ENCODE measurements around the gene VPS54. TPM values are rescaled to one million over a fixed set of nuclear protein-coding genes. Genes with fewer than 3 reads are reported as not detected.

VPS54 gene
- polyA plus RNA-seq, 3 donors: 11.4 to 17.3 (median 11.5) TPM

- no peaks in the 10 kb centered on the region for H3K36me3 Mint-ChIP-seq
- DNase-seq: no peak
- no peaks in the 10 kb centered on the region for H3K27me3 ChIP-seq (ENCODE audit: control insufficient read depth in 2 of 2, insufficient read depth in 2 of 2, low read length in 2 of 2)
- H3K4me3 Mint-ChIP-seq: no peak overlapping the region
- no peak overlapping the region for H3K9ac ChIP-seq (ENCODE audit: insufficient read depth, low read length, poor library complexity, severe bottlenecking)
- H3K4me3 ChIP-seq (replicated peaks in 1 of 3; ENCODE audit: low read depth in 2 of 3, low read length in 3 of 3): no peak overlapping the region
- TF ChIP-seq, protein P1, sequence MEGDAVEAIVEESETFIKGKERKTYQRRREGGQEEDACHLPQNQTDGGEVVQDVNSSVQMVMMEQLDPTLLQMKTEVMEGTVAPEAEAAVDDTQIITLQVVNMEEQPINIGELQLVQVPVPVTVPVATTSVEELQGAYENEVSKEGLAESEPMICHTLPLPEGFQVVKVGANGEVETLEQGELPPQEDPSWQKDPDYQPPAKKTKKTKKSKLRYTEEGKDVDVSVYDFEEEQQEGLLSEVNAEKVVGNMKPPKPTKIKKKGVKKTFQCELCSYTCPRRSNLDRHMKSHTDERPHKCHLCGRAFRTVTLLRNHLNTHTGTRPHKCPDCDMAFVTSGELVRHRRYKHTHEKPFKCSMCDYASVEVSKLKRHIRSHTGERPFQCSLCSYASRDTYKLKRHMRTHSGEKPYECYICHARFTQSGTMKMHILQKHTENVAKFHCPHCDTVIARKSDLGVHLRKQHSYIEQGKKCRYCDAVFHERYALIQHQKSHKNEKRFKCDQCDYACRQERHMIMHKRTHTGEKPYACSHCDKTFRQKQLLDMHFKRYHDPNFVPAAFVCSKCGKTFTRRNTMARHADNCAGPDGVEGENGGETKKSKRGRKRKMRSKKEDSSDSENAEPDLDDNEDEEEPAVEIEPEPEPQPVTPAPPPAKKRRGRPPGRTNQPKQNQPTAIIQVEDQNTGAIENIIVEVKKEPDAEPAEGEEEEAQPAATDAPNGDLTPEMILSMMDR (IDR thresholded peaks at IDR 0.05): no peak
- no peak overlapping the region for H3K27ac Mint-ChIP-seq
- no peaks in the 10 kb centered on the region for H3K36me3 ChIP-seq (replicated peaks in 1 of 2; ENCODE audit: control insufficient read depth in 1 of 2, insufficient read depth in 2 of 2, low read length in 2 of 2)
- H3K4me1 Mint-ChIP-seq: peaks cover 18% of the 10 kb centered on the region
- no peak overlapping the region for H2AFZ ChIP-seq (ENCODE audit: insufficient read depth, low read depth, low read length, poor library complexity, severe bottlenecking)
- H3K4me1 ChIP-seq (ENCODE audit: control insufficient read depth in 1 of 2, insufficient read depth in 2 of 2, low read length in 2 of 2): peaks cover 6 to 10% of the 10 kb centered on the region in 2 donors
- H3K79me2 ChIP-seq (ENCODE audit: insufficient read depth, low read length): peaks cover 4% of the 10 kb centered on the region
- H3K9me3 ChIP-seq (replicated peaks in 1 of 2; ENCODE audit: control insufficient read depth in 1 of 2, insufficient read depth in 1 of 2, low read length in 2 of 2): no peaks in the 10 kb centered on the region
- no peak overlapping the region for H3K4me2 ChIP-seq (replicated peaks; ENCODE audit: extremely low read depth, low read length, poor library complexity, severe bottlenecking)
- H3K27ac ChIP-seq (ENCODE audit: low read depth in 1 of 2, low read length in 2 of 2): no peak overlapping the region
- H3K27me3 Mint-ChIP-seq (ENCODE audit: low read depth in 3 of 3): no peaks in the 10 kb centered on the region
- H4K20me1 ChIP-seq (ENCODE audit: insufficient read depth, low read length): no peaks in the 10 kb centered on the region
- intact Hi-C loops (cut with micrococcal nuclease): no loop called here
- 63% methylated on average over 2 of the region's 4 CpGs for WGBS (ENCODE audit: insufficient coverage)
- peaks cover 0 to 2% (median 0%) of the 10 kb centered on the region in 7 donors for H3K9me3 Mint-ChIP-seq
Measured at GRCh38 chr2:64023485-64024258, 4.4 kb upstream of the VPS54 start.

DNA sequence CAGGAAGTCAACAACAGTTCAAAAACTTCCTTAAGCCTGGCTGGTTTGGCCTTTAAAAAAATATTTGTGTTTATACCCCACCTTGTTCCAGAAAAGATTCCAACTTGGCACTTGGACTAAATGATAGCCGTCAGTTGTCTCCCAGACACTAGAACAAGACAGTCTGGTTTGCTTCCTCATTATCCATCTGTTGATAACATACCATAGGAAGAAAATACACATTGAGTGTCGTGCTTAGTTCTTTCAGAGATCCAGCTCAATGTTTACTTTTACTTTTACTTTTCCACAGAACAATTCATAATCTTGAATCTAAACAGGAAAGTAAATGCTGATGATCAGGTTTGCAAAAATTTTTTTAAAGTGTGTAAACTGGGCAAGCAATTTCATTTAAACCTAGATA, 2.4 kb upstream of the VPS54 start:
- Histone ChIP-seq H3K27ac (ENCODE audit: low read depth in 1 of 2, low read length in 2 of 2) (no peak overlapping the region), H2AFZ (ENCODE audit: insufficient read depth, low read depth, low read length, poor library complexity, severe bottlenecking) (peak overlapping the region; percentile 35), H3K9me3 (replicated peaks in 1 of 2; ENCODE audit: control insufficient read depth in 1 of 2, insufficient read depth in 1 of 2, low read length in 2 of 2) (no peaks in the 10 kb centered on the region), H3K79me2 (ENCODE audit: insufficient read depth, low read length) (peaks cover 25% of the 10 kb centered on the region), H3K27me3 (ENCODE audit: control insufficient read depth in 2 of 2, insufficient read depth in 2 of 2, low read length in 2 of 2) (no peaks in the 10 kb centered on the region), H3K4me3 (replicated peaks in 1 of 3; ENCODE audit: low read depth in 2 of 3, low read length in 3 of 3) (no peak overlapping the region), H3K9ac (ENCODE audit: insufficient read depth, low read length, poor library complexity, severe bottlenecking) (no peak overlapping the region), H3K4me1 (ENCODE audit: control insufficient read depth in 1 of 2, insufficient read depth in 2 of 2, low read length in 2 of 2) (peaks cover 15 to 27% of the 10 kb centered on the region in 2 donors), H4K20me1 (ENCODE audit: insufficient read depth, low read length) (no peaks in the 10 kb centered on the region), H3K36me3 (replicated peaks in 1 of 2; ENCODE audit: control insufficient read depth in 1 of 2, insufficient read depth in 2 of 2, low read length in 2 of 2) (no peaks in the 10 kb centered on the region), H3K4me2 (replicated peaks; ENCODE audit: extremely low read depth, low read length, poor library complexity, severe bottlenecking) (no peak overlapping the region)
- intact Hi-C loops (cut with micrococcal nuclease): no loop called here
- no peaks in the 10 kb centered on the region for H3K9me3 Mint-ChIP-seq
- TF ChIP-seq, protein P1 (IDR thresholded peaks at IDR 0.05): no peak
- peak overlapping the region in 1 of 7 donors; percentile 18 for H3K27ac Mint-ChIP-seq
- no peak overlapping the region for H3K4me3 Mint-ChIP-seq
- no peaks in the 10 kb centered on the region for H3K36me3 Mint-ChIP-seq
- DNase-seq: peak in 1 of 3 donors; percentile 34
- H3K4me1 Mint-ChIP-seq: peaks cover 29% of the 10 kb centered on the region
- H3K27me3 Mint-ChIP-seq (ENCODE audit: low read depth in 3 of 3): no peaks in the 10 kb centered on the region
- WGBS (ENCODE audit: insufficient coverage): no CpG with 5 or more reads among the region's 2 CpGs
